Umbilical cord (tissue), 2 donors: ENCODE data around the gene MTHFSD. TPM values are rescaled to one million over a fixed set of nuclear protein-coding genes. Genes with fewer than 3 reads are reported as not detected.
"Not testable (repeated sequence)": the region's sequence is repeated elsewhere in the genome, so short reads cannot be mapped to it uniquely, and the experiment has no call there.

Experiments
- DNase-seq: peaks from one replicate; pipeline ENCODE4 v3.0.0-alpha.2; 2015; ENCODE audit warnings: low spot score
- total RNA-seq: library from RNA; depleted of rRNA; stranded (reverse); fragments of >200 nt; gene quantifications from one replicate; pipeline ENCODE4 v1.2.3, GENCODE V29; 2014; ENCODE audit warnings: low replicate concordance; ENCODE audit not compliant: insufficient read depth

Gene MTHFSD, protein sequence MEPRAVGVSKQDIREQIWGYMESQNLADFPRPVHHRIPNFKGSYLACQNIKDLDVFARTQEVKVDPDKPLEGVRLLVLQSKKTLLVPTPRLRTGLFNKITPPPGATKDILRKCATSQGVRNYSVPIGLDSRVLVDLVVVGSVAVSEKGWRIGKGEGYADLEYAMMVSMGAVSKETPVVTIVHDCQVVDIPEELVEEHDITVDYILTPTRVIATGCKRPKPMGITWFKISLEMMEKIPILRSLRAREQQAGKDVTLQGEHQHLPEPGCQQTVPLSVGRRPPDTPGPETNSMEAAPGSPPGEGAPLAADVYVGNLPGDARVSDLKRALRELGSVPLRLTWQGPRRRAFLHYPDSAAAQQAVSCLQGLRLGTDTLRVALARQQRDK
- 8.7 TPM for total RNA-seq

DNA sequence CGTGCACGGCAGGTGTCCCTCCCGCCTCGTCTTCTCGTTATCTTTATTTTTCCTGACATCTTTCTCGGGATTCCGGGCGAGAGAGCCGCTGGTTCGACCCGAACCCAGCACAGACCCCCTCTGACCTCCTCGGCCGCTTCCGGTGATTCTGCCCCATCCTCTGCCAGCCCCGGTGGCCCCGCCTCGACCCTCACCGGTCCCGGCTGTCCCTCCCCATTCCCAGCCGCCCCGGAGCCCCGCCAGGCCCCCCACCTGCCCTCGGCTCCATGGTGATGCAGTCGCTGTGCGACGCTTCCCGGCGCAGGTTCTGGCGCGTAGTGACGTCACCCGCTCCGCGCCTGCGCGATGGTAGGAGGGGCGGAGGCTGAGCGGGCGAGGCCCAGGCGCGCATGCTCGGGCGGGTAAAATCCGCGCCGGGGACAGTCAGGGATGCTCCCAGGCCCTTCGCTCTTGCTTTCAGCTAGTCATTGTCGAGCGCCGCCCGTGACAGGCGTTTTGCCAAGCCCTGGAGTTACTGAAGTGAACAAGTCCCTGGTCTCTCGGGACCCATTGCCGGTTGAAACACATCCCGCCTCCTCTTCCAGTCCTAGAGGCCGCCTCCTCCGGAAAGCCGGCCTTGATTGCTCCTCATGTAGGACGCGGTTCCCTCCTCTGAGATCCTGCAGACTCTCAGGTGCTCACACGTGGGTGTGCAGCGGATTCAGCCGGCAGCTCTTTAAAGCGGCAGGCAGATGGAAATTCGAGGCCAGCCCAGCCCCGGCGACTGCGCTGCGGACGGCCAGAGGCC, at the start of gene MTHFSD:
Gene MTHFSD, minus strand, starts transcription at position 319 of the 787 bp plus-strand sequence. Its CDS starts 51 bp downstream, at position 268.
- DNase-seq: peak; percentile 92

GRCh38 chr16:86604436-86605193, 49.6 kb upstream of the MTHFSD start:
- no peak for DNase-seq

GRCh38 chr16:86602521-86602920, 47.5 kb upstream of the MTHFSD start:
- DNase-seq: no peak

- DNase-seq: no peak
Observed at GRCh38 chr16:86601356-86601755, 46.3 kb upstream of the MTHFSD start.

GRCh38 chr16:86598607-86599565, 43.9 kb upstream of the MTHFSD start:
- DNase-seq: no peak

- DNase-seq: no peak
Observed at GRCh38 chr16:86597880-86598606, 43.0 kb upstream of the MTHFSD start.

- DNase-seq: no peak
Observed at GRCh38 chr16:86597126-86597879, 42.3 kb upstream of the MTHFSD start.

- no peak for DNase-seq
Observed at GRCh38 chr16:86595983-86596605, 41.1 kb upstream of the MTHFSD start.

GRCh38 chr16:86594721-86595120, 39.7 kb upstream of the MTHFSD start:
- no peak for DNase-seq

DNA sequence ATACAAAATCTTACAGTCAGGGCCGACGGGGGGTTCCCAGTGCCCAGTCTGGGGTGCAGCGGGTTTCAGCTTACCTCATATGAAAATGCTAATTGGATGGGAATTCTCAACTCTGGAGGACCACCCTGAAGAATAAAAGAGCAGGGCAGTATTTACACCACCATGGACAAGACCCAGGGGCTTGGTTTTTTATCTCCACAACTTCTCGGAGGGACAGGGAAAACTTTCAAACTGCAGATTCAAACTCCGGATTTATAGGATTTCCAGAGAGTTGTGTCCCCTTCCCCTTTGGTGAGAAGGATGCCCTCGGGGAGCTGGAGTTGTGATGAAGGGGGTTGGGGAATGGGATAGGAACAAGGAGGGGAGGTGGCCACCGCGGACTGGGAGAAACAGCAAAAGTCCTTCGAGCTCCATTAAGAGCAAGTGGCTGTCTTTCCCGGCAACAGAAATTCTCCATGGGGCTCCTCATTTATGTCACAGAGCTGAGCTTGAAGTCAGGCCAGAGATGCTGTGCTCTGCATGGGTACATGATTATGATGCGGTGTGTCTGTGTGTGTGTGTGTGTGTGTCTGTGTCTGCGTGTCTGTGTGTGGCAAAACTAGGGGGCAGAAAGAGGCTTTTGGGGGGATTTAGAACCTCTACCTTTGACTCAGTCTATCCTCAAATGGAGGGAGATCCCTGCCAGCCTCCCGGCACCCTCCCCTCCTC, 39.0 kb upstream of the MTHFSD start:
- no peak for DNase-seq

DNA sequence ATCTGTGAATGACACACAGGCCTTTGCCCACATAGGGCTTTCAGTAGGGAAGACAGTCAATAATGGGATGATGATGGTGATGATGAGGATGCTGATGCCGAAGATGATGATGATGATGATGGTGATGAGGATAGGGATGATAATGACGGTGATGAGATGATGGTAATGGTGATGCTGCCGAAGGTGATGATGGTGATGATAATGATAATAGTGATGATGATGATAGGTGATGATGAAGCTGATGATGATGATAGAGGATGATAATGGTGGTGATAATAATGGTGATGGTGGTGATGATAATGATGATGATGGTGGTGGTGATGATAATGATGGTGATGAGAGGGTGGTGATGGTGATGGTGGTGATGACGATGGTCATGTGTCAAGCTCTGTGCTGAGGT, 36.2 kb upstream of the MTHFSD start:
- DNase-seq: no peak

- no peak for DNase-seq
Observed at GRCh38 chr16:86590501-86591144, 35.6 kb upstream of the MTHFSD start.

DNA sequence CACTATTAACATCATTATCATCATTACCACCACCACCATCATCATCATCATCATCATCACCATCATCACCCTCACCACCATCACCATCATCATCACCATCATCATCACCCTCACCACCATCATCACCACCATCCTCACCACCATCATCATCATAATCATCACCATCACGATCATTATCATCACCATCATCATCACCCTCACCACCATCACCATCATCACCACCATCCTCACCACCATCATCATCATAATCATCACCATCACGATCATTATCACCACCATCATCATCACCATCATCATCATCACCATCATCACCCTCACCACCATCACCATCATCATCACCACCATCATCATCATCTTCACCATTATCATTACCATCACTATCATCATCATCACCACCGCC, 32.9 kb upstream of the MTHFSD start:
- DNase-seq: not testable (repeated sequence)

DNA sequence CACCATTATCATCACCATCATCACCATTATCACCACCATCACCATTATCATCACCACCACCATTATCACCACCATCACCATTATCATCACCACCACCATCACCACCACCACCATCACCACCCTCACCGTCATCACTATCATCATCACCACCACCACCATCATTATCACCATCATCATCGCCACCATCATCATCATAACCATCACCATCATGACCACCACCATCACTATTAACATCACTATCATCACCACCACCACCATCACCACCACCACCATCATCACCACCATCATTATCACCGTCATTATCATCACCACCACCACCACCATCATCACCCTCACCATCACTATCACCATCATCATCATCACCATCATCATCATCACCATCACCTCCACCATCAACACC, 32.5 kb upstream of the MTHFSD start:
- no peak for DNase-seq

DNA sequence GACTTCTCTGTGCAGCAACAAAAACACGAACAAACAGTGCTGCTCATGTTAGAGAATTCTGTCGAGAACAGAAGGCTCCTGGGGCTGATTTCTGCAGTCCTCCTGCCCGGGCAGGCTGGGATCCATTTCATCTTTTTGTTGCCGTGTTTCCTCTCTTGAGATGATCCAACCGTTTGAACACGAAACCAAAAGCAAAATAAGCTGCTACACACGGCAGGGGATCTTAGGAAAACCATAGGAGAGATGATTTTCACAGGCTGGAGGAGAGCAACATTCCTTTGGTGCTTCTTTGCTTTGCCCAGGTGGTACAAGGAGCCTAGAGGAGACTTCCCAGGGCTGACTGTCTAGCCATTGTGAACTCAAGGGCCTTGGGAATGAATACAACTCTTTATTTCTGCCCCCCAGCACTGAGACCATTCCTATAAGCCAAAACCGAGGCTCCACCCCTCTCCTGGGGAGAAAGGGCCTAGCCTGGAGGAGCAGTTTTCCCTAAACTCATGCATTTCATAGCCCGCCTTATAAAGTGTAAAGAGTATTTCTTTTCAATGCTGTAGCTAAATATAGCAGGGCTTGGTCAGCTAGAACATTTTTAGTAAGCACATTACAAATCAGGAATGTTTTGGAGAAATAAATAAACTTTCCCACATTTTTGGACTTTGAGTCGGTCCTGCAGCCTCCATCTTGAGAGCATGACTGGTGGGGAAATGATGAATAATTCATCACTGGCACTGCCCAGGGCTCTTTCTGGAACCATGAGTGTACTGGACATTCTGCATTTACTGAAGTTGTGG, 31.0 kb upstream of the MTHFSD start:
- no peak for DNase-seq

DNA sequence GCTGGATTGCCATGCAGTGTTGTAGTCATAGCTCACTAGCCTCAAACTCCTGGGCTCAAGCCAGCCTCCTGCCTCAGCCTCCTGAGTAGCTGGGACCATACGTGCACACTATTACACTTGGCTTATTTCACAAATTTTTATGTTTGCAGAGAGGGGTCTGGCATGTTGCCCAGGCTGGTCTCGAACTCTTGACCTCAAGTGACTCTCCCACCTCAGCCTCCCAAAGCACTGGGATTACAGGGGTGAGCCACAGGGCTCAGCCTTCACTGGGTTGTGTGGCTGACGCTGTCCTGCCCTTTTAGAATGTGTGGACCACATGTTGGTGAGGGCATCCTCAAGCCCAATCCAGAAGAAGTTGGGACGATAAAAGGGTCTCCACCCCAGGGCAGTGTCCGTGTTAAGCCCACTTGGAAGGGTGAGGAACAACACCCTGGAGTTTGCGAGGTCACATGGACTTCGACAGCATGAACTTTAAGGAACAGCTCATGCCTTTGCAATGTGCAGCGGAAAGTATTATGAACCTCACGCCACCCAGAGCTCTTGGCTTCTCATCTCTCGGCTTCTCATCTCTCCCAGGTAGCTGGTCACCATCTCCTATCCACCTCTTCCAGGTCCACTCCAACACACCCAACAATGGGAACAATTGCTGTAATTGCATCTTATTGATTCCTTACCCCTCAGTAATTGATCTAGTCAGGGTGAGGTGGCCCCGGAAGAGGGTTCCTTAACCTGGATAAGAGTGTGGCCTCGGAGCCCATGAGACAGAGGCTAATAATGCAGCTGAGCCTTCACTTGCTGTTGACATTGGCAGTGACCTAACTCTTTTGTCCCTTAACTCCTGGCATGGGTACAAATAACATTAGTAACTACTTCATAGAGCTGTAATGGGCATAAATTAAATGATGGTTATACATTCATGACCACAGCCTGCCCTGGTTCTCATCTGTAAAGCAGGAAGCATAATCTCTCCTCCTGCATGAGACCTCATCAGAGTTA, 30.0 kb upstream of the MTHFSD start:
- no peak for DNase-seq
